VCaP (cell line): Measurements from ENCODE around the gene WARS2.

ENCODE experiments used
- H3K27ac ChIP-seq: fragments of 450-650 bp; 2 replicates; pipeline ENCODE4 v1.5.1; 2017
- TF ChIP-seq, protein P1 (sequence below): fragments of 450-650 bp; conservative IDR thresholded peaks from 2 replicates; pipeline ENCODE4 v1.5.1; 2017; ENCODE audit warnings: mild to moderate bottlenecking, moderate library complexity

Gene WARS2

DNA sequence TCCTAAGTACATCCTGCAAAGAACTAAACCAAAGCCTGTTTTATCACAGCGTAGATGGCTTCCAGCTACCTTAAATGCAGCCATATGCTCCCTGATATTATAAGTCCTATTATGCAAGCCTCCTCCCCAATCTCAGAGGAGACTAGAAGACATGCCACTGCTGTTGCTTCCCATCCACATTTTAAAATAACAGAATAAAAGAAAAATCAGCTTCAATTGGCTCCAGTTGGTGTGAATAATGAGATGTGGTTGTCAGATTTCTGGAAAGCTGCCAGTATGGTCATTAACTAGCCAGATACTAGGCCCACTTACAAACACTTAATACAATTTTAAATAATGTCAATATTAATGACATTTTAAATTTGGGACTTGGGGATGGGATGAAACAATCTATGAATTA lies 25.7 kb downstream of the WARS2 start:
- TF ChIP-seq, protein P1, sequence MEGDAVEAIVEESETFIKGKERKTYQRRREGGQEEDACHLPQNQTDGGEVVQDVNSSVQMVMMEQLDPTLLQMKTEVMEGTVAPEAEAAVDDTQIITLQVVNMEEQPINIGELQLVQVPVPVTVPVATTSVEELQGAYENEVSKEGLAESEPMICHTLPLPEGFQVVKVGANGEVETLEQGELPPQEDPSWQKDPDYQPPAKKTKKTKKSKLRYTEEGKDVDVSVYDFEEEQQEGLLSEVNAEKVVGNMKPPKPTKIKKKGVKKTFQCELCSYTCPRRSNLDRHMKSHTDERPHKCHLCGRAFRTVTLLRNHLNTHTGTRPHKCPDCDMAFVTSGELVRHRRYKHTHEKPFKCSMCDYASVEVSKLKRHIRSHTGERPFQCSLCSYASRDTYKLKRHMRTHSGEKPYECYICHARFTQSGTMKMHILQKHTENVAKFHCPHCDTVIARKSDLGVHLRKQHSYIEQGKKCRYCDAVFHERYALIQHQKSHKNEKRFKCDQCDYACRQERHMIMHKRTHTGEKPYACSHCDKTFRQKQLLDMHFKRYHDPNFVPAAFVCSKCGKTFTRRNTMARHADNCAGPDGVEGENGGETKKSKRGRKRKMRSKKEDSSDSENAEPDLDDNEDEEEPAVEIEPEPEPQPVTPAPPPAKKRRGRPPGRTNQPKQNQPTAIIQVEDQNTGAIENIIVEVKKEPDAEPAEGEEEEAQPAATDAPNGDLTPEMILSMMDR = no peak

DNA sequence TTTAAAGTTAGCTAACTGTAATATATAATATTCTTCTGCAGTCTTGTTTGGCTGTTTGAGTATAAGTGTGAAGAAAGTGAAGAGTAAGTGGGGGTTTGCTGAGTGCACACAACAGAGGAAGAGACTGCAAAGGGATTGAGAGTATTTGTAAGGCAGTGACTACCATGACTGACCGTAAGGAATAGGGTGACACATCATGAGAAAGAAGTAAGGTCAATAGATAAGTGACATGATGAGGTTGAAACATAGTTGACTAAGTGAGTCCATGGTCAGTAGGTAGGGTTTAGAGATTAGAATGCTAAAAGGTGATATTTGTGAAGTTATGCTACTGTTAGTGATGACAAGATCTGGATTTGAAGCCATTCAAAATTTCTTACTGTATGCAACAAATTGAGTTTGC lies 27.7 kb downstream of the WARS2 start:
- no peak overlapping the region for H3K27ac ChIP-seq
- TF ChIP-seq, protein P1 = no peak

More for the DNA sequence above, 25.7 kb downstream of the WARS2 start:
- no peak overlapping the region for H3K27ac ChIP-seq

DNA sequence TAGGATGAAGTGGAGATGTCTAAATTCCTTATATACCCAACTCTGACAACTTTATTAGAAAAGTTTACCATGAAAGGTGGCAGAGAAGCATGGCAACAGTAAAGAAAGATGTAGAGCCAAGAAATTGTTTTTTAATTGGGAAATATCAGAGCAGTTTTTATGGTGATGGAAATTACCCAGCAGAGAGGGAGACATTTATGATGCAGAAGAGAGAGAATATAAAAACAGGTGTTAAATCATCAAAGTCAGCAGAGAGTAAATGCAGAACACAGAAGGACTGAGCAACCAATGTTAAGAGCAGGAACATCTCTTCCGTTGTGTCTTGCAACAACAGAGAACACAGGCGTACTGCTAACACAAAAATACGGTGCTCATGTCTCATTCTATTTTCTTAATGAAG lies 28.2 kb downstream of the WARS2 start:
- TF ChIP-seq, protein P1 = no peak
- no peak overlapping the region for H3K27ac ChIP-seq

DNA sequence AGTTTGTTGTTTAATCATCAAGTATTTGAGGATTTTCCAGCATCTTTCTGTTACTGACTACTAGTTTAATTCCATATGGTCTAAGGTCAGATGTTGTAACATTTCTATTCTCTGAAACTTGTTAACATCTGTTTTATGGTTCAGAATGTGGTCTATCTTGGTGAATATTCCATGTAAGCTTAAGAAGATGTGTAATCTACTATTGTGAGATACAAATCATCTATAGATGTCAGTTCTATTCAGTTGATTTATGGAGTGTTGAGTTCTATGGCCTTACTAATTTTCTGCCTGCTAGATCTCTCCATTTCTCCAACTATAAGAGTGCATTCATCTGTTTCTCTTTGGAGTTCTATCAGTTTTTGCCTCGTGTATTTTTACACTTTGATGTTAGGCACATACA lies 31.5 kb downstream of the WARS2 start:
- H3K27ac ChIP-seq = no peak overlapping the region
- TF ChIP-seq, protein P1 = no peak

DNA sequence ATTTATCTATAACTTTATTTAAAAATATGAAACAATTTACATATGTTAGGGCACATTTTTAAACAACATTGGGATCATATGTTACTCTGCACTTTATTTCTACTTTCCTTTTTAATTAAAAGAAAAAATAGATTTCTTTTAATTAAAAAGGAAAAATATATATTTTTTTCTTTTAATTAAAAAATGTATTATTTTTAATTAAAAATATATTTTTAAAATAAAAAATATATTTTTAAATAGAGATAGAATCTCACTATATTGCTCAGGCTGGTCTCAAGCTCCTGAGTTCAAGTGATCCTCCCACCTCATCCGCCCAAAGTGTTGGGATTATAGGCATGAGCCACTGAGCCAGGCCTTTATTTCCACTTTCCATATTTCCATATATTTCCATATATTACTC lies 36.7 kb downstream of the WARS2 start:
- H3K27ac ChIP-seq = no peak overlapping the region
- TF ChIP-seq, protein P1 = no peak

DNA sequence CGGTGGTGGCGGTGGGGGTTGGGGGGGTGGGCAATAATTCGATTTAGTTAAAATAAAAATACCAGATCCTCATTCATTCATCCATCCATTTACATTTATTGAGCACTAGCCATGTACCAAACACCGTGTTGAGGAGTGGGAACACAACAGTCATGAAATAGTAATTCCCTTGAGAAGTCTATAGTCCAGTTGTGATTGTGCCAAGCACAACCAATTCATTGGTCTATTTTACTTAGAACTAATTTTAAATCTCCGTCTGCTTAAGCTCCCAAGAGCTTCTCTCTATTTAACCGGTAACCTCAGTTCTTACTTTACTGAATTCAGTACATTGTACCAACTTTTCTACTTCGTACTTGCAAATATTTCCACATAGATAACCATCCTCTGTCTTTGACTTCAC lies 38.4 kb downstream of the WARS2 start:
- peak overlapping the region; percentile 14; the same call in 1 of the 2 replicates for H3K27ac ChIP-seq
- TF ChIP-seq, protein P1 = no peak

DNA sequence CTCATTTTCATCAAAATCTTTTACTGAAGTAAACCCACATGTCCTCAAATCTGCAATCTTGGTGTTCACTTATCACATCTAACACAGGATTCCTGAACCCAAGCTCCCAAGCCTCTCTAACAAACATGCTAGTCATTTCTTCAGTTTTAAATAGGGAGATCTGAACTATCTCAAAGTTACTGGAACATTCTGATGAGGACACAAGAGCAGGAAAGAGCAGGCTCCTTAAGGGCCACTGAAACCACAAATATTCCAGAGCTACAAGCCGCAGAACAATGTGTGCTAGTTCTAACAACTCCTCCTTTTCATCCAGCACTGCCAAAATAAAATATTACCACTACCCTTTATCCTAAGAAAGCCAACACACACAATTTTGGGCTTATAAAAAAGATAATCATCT lies 38.9 kb downstream of the WARS2 start:
- TF ChIP-seq, protein P1 = no peak
- H3K27ac ChIP-seq = peak overlapping the region; percentile 43; the same call in 1 of the 2 replicates

DNA sequence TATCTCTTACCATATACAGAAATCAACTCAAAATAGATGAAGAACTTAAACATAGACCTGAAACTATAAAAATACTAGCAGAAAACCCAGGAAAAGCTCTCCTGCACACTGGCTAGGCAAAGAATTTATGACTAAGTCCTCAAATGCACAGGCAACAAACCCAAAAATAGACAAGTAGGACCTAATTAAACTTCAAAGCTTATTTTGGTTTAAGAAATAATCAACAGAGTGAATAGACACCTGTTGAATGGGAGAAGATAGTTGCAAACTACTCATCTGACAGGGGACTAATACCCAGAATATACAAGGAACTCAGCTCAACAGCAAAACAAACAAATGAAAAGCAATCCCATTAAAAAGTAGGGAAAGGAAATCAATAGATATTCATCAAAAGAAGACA lies 40.7 kb downstream of the WARS2 start:
- H3K27ac ChIP-seq = no peak overlapping the region
- TF ChIP-seq, protein P1 = no peak
